Progenitor cell of endocrine pancreas (in vitro differentiated cells): ENCODE measurements around the gene OSCAR. TPM values are rescaled to one million over a fixed set of nuclear protein-coding genes. Genes with fewer than 3 reads are reported as not detected.
A peak's percentile ranks its signal among the peaks of the same experiment; 100 is the strongest.

ENCODE experiments used
- DNase-seq: peaks from one replicate; pipeline ENCODE4 v3.0.0; 2021; ENCODE audit warnings: low spot score; ENCODE audit not compliant: unreplicated experiment
- H3K27ac Mint-ChIP-seq: 2 replicates; pipeline ENCODE4 v1.8.0; 2021; ENCODE audit warnings: mild to moderate bottlenecking, moderate library complexity, mixed read lengths
- H3K27me3 Mint-ChIP-seq: 2 replicates; pipeline ENCODE4 v1.8.0; 2021; ENCODE audit warnings: mixed read lengths
- H3K36me3 Mint-ChIP-seq: 2 replicates; pipeline ENCODE4 v1.8.0; 2022; ENCODE audit warnings: mixed read lengths; ENCODE audit not compliant: insufficient read depth
- H3K4me1 Mint-ChIP-seq: 2 replicates; pipeline ENCODE4 v1.8.0; 2021; ENCODE audit warnings: low read depth, mixed read lengths
- H3K4me3 Mint-ChIP-seq: 2 replicates; pipeline ENCODE4 v1.8.0; 2021; ENCODE audit warnings: low read depth, mild to moderate bottlenecking, moderate library complexity, mixed read lengths
- H3K9me3 Mint-ChIP-seq: 2 replicates; pipeline ENCODE4 v1.8.0; 2021; ENCODE audit warnings: low read depth, mixed read lengths
- total RNA-seq: library from RNA; stranded (reverse); gene quantifications from 2 replicates; pipeline ENCODE4 v1.2.1, GENCODE V29; 2021
- TF ChIP-seq, protein P1 (sequence below): fragments of 200-600 bp; sonication (generic); IDR thresholded peaks from one replicate; pipeline ENCODE4 v1.5.0; 2021; ENCODE audit warnings: antibody characterized with exemption, mild to moderate bottlenecking; ENCODE audit not compliant: unreplicated experiment

Gene OSCAR
- total RNA-seq, 1 donor from 2014 or later: not detected

DNA sequence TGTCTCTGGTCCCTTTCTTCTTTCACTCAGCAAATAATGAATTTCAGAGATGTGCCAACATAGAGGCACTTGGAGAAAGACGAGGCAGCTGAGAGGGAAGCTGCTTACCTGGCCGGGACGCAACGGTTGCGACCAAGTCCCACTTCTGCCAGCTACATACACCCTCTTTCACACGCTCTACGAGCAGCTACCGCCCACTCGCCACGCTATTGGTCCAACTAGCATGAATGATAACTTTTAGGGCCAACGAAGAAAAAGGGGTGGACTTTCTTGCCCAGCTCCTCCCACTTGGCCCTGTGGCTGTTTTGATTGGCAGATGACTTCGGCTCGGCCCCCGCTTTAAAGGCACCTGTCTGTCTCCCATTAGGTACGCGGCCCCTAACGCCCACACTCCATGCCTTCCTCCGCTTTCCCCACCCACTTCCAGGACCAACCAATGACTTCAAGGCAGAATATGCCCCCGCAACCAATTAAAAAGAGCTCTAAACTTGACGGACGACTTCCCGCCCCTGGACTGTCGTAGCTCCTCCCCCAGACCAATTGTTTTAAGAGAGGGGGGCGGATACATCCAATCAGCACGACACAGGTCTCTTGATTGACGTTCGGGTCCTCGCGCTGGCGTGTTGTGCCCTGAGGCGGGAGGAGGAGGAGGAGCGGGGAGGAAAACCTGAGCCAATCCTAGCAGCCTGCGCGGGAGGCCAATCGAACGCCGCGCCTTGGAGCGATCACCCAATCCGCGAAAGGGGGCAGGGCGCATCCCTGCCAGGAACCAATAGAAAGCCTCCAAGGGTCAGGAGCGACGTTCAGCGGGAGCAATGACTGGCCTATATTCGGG lies 36.5 kb upstream of the OSCAR start:
- peak; percentile 99 for DNase-seq
- H3K4me3 Mint-ChIP-seq: peak overlapping the region; percentile 87
- TF ChIP-seq, protein P1, sequence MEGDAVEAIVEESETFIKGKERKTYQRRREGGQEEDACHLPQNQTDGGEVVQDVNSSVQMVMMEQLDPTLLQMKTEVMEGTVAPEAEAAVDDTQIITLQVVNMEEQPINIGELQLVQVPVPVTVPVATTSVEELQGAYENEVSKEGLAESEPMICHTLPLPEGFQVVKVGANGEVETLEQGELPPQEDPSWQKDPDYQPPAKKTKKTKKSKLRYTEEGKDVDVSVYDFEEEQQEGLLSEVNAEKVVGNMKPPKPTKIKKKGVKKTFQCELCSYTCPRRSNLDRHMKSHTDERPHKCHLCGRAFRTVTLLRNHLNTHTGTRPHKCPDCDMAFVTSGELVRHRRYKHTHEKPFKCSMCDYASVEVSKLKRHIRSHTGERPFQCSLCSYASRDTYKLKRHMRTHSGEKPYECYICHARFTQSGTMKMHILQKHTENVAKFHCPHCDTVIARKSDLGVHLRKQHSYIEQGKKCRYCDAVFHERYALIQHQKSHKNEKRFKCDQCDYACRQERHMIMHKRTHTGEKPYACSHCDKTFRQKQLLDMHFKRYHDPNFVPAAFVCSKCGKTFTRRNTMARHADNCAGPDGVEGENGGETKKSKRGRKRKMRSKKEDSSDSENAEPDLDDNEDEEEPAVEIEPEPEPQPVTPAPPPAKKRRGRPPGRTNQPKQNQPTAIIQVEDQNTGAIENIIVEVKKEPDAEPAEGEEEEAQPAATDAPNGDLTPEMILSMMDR: no peak
- H3K36me3 Mint-ChIP-seq: peaks cover 3% of the 10 kb centered on the region
- H3K4me1 Mint-ChIP-seq: peaks cover 18% of the 10 kb centered on the region
- H3K27ac Mint-ChIP-seq: peak overlapping the region; percentile 94
- no peaks in the 10 kb centered on the region for H3K9me3 Mint-ChIP-seq
- no peaks in the 10 kb centered on the region for H3K27me3 Mint-ChIP-seq

DNA sequence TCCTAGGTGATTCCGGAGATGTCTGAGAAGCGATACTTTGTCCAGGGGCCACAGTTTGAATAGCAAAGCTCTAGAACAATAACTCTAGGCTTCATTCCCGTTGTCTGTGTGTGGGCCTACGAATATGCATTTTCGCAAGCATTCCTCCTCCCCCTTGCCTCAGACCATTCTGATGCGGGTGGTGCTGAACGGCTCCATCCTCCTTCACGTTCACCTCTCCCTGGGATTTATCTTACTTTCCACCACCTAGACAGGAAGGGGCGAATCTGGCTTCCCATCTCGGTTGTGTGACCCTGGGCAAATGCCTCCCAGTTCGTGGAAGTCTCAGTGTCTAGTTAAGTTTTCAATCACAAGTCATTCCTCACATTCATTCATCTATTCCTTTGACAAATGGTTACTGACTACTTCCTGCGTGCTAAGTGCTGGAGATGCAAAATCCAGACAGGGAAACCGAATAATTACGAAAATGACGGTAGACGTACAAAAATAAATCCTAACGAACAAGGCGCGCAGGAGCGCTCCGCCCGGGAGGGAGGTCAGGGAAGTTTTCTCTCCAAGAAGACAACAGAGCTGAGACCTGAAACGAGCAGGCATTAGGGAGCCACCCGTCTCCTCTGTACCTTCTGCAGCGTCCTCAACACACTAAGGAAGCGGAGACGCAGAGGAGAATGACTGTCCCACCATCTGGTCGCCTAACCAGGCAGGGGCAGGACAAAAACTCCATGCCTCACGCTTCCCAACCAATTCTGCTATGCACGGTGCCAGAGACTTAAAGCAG lies 35.7 kb upstream of the OSCAR start:
- TF ChIP-seq, protein P1: no peak
- no peak for DNase-seq
- no peaks in the 10 kb centered on the region for H3K9me3 Mint-ChIP-seq
- peaks cover 3% of the 10 kb centered on the region for H3K36me3 Mint-ChIP-seq
- H3K27ac Mint-ChIP-seq: peak overlapping the region; percentile 94
- H3K4me3 Mint-ChIP-seq: peak overlapping the region; percentile 87
- peaks cover 18% of the 10 kb centered on the region for H3K4me1 Mint-ChIP-seq
- H3K27me3 Mint-ChIP-seq: no peaks in the 10 kb centered on the region

DNA sequence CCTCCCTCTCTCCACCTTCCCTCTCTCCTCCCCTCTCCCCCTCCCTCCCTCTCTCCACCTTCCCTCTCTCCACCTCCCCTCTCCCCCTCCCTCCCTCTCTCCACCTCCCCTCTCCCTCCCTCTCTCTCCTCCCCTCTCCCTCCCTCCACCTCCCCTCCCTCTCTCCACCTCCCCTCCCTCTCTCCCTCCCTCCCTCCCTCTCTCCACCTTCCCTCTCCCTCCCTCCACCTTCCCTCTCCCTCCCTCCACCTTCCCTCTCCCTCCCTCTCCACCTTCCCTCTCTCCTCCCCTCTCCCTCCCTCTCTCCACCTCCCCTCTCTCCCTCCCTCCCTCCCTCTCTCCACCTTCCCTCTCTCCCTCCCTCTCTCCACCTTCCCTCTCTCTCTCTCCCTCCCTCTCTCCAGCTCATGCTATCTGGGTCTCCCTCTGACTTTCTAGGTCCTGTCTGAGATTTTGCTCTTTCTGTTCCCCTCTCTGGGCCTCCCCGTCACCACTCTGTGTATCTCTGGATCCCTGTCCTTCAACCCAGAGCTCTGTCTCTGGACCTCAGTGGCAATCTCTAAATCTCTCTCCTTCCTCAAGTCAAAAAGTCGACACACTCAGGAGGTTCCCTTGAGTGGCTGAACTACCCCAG lies 33.5 kb upstream of the OSCAR start:
- no peak for DNase-seq
- TF ChIP-seq, protein P1: no peak
- Mint-ChIP-seq H3K9me3 (no peaks in the 10 kb centered on the region), H3K4me1 (peaks cover 14% of the 10 kb centered on the region), H3K27ac (no peak overlapping the region), H3K36me3 (peaks cover under 1% of the 10 kb centered on the region), H3K27me3 (no peaks in the 10 kb centered on the region), H3K4me3 (no peak overlapping the region)

DNA sequence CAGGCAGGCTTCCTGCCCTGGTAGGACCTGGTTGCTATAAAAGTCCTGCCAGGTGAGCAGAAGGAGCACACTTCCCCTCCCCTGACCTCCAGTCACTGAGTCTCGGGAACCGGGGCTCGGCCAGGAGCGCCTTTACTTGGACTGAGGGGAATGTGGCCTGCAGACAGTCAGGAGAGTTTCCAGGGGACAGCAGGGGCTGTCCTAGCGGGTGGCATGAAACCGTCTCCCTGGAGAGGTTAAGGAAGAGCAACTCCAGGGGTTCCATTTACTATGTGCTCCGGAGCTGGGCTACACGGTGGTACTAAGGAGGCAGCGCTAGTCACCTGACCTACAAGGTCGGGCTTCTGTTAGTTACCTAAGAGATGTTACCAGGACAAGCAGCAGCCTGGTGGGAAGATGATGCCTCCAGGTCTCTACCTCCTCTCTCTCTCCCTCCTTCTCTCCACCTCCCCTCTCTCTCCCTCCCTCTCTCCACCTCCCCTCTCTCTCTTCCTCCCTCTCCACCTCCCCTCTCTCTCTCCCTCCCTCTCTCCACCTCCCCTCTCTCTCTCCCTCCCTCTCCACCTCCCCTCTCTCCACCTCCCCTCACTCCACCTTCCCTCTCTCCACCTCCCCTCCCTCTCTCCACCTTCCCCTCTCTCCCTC lies 32.8 kb upstream of the OSCAR start:
- Mint-ChIP-seq H3K36me3 (no peaks in the 10 kb centered on the region), H3K4me1 (peaks cover 9% of the 10 kb centered on the region), H3K9me3 (no peaks in the 10 kb centered on the region), H3K27me3 (no peaks in the 10 kb centered on the region), H3K27ac (no peak overlapping the region), H3K4me3 (no peak overlapping the region)
- TF ChIP-seq, protein P1: no peak
- peak; percentile 38 for DNase-seq

DNA sequence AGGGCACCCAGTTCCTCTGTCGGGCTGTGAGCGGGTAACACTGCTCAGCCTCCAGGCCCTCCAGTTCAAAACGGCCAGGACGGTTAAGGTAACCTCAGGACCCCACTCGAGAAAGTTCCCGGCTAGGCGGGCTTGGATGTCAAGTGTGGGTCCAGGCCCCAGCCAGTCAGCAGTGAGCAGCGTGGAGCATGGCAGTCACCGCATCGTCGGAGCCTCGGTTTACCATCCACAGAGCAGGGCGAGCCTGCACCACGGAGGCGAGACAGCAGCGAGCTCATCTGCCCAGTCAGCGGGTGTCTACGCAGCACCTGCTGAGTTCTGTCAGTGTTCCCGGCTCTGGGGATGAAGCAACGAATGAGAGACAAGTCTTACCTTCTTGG lies 29.0 kb upstream of the OSCAR start:
- H3K9me3 Mint-ChIP-seq: no peaks in the 10 kb centered on the region
- H3K4me1 Mint-ChIP-seq: no peaks in the 10 kb centered on the region
- TF ChIP-seq, protein P1: no peak
- H3K4me3 Mint-ChIP-seq: no peak overlapping the region
- H3K27ac Mint-ChIP-seq: no peak overlapping the region
- no peaks in the 10 kb centered on the region for H3K27me3 Mint-ChIP-seq
- peaks cover 5% of the 10 kb centered on the region for H3K36me3 Mint-ChIP-seq
- DNase-seq: no peak
